GM19099 (cell line): ENCODE measurements around the gene ALB.

ENCODE experiments used
- POLR2A ChIP-seq: IDR thresholded peaks from 3 replicates; pipeline ENCODE4 v1.6.1; 2011; ENCODE audit warnings: low read depth; ENCODE audit not compliant: insufficient read length; ENCODE audit errors: extremely low read depth

Gene ALB

DNA sequence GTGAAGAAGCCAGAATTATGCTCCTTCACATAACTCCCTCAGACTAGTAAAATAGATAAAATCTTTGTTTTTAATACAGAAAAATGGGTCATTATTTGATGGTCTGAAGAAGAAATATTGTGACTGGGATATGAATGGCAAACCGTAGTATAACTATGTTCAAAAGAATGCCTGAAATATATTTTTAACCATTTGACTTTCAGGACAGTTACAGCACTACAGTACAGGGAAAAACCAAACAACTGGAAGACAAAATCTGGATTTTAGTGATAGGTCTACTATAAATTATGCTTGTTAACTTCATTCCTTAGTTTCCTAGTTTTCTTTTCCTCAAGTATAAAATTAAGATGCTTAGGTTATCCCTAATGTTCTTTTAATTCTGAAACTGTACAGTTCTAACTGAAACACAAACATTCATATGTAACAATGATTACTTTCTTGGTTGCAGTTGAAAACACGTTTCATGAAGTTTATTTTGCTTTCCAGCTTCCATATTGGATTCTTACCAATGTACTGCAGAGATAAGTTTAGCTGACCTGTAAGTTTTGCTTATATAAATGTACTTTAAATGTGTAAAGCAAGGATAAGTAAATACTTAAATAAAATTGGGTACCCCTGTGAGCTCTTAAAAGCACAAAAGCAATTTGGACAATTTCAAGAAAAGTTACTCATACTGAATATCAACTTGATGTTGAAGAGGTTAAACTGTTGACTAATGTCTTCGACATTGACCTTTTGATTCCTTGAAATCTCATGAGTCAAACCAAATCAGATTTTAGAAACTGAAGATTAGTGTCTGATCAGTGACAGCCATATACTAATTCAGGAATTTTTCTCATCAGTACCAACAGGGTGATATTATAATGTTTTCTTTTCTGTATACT, 32.8 kb downstream of the ALB start:
- no peak for TF ChIP-seq POLR2A

GRCh38 chr4:73437558-73437956, 33.5 kb downstream of the ALB start:
- TF ChIP-seq POLR2A, result no peak

DNA sequence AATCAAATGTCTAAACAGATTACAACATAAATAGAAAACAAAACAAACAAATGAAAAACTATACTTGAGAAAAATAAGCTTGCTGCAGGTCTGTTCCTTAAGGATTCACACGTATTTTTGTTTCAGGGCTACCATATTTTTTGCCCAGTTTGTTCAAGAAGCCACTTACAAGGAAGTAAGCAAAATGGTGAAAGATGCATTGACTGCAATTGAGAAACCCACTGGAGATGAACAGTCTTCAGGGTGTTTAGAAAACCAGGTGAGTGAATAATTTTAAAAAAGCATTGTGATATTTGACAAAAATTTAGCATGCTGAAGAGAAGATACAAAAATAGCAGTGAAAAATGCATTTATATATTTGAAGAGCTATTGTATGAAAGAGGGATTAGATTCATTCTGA, 34.0 kb downstream of the ALB start:
- no peak for TF ChIP-seq POLR2A

DNA sequence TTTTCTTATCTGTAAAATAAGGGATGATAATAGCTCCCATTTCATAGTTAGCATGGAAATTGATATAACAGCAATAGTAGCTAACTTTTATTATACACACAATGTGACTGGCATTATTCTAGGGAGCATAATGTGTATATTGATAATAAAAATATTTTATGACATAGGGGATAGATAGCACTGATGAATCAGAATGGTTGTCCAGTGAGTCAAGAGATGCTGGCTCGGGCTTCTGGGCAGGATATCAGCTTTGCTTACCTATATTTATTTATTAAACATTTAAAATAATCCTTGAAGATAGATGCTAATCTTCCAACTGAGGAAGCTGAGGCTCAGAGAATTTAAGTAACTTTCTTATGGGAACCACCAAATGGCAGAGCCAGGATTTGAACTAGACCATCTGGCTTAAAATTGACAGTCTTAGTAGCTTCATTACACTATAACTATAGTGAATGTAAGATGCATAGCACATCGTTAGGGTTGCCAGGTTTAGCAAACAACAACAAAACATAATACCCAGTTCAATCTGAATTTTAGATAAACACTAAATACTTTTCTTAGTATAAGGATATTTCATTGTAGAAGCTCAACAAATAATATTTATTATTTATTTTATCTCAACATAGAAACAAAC, 34.6 kb downstream of the ALB start:
- TF ChIP-seq POLR2A, result no peak

GRCh38 chr4:73439445-73439844, 35.4 kb downstream of the ALB start:
- no peak for TF ChIP-seq POLR2A

DNA sequence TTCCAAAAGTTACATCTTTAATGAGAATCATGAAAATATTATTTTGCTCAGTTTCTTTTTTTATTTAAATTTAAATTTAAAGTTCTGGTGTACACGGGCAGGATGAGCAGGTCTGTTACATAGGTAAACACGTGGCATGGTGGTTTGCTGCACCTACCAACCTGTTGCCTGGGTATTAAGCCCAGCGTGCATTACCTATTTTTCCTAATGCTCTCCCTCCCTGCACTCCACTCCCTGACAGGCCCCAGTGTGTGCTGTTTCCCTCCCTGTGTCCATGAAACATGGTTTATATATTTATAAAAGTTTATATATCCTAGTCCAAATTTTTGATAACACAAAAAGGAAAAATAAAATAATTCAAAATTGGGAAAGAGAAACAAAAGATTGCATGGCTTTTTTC, 35.9 kb downstream of the ALB start:
- TF ChIP-seq POLR2A, result no peak

DNA sequence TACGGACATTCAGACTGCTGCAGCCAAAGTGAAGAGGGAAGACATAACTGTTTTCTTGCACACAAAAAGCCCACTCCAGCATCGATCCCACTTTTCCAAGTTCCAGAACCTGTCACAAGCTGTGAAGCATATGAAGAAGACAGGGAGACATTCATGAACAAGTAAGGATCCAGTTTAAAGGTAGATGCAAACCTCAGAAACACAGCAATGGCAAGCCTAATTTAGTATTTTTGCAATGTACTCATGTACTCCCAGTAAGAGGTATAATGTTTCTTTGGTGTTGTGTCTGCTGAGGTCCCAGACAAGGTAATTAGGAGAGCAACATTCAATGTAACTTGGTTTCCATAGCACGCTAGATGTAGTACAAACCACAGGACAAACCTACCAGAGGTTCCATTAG, 36.6 kb downstream of the ALB start:
- no peak for TF ChIP-seq POLR2A

DNA sequence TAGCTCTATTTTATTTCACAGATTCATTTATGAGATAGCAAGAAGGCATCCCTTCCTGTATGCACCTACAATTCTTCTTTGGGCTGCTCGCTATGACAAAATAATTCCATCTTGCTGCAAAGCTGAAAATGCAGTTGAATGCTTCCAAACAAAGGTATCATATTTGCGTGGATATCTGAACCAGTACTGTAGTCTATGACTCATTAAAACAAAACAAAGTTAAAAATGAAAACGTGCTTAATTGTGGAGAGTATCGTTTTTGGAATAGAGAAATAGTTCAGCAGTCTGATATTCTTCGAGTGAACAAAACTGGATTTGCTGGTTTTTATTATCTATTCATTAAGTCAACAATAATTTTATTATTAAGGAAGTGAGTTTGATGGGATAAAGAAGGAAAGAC, 38.2 kb downstream of the ALB start:
- no peak for TF ChIP-seq POLR2A

- TF ChIP-seq POLR2A, result no peak
Measured at GRCh38 chr4:73443224-73443623, 39.1 kb downstream of the ALB start.

GRCh38 chr4:73445383-73446335, 41.6 kb downstream of the ALB start:
- no peak for TF ChIP-seq POLR2A

DNA sequence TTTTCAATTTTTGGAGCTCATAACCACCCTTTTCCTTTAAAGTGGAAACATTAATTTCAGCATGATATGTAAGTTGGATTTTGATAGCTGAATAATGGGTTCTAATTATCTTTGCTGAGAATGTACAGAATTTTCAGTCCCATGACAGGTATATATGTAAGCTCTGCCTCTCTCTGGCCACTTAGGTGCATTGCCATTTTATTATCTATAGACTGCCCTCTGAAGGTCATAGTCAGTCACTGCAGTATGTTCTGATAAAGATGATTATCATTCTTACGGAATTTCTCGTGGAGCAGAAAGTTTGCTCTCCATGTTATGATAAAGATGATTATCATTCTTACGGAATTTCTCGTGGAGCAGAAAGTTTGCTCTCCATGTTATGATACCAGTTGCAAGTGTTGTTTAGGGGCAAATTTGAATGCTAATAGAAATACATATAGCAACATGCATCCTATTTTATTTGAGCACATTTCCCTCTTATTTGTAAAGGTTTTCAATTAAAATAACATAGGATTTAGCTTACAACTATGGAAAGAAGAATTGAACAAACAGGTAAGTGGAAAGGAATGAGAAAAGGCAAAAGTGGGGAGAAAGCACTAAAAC, 42.4 kb downstream of the ALB start:
- no peak for TF ChIP-seq POLR2A

DNA sequence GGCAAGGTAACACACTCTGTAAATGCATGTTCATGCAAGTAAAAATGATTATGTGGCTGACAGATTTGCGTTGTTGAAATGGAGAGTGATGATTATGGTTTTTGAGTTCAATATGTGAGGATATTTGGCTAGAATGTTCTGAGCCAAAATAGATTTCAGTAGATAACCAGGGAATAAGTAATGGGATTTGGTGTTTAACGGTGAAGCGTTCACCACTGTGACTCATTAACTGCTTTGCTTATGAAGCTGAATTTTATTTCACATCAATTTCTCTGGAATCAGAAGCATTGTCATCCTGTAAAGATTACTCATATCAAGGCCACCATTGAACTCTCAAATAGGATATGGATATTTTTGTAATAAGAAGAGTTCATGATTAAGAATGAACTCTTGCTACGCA, 43.6 kb downstream of the ALB start:
- TF ChIP-seq POLR2A, result no peak

GRCh38 chr4:73448448-73449203, 44.5 kb downstream of the ALB start:
- TF ChIP-seq POLR2A, result no peak

DNA sequence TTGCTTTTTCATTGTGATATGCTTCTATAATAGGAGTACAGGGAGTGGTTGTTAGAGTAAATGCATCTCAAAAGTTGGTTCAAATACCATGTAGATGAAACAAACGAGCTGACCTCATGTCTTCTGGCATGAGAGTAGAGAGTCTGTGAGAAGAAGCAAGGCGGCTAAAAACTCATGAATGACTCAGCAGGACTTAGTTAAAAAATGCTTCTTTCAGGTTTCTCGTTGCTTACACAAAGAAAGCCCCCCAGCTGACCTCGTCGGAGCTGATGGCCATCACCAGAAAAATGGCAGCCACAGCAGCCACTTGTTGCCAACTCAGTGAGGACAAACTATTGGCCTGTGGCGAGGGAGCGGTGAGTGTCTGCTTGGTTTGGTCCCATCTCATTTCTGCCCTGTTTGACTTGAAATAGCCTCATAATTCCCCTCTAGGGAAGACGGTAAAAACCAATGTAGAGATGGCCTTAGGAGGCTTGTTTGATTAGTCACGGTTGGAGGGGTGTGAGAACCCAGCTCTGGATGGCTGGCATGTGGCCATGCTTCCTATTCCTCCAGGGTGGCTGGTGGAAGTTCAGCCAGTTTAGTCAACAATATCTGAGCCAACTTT, 46.4 kb downstream of the ALB start:
- TF ChIP-seq POLR2A, result no peak

DNA sequence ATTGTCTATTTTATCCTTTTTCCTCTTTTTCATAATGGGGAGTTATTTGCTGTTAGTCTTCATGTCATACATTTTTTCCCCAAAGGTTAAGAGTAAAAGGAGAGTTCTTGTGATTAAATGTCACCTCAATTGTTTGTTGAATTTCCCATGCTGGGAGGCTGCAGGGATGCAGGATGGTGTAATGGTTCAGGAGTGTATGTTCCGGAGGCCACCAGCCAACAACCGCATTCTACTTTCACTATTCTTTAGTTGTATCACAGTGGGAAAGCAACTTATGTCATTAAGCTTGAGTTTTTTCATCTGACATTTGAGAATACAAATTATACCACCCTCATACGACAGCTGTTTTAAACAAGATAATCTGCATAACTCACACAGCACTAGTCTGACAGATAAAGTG, 47.3 kb downstream of the ALB start:
- no peak for TF ChIP-seq POLR2A
